GM23338 (cell line): Measurements from ENCODE around the gene SUN2.

ENCODE experiments used
- CTCF ChIP-seq, 2 experiments: fragments of 200-600 bp in 1 of 2; sonication (generic) in 1 of 2; conservative IDR thresholded peaks; 2 replicates each; pipeline versions ENCODE4 v1.5.1 to v1.6.1; 2016 to 2017; ENCODE audit warnings: antibody characterized with exemption in 2 of 2, low read depth in 2 of 2, mild to moderate bottlenecking in 2 of 2, moderate library complexity in 1 of 2
- EZH2 ChIP-seq: fragments of 200-600 bp; sonication (generic); IDR thresholded peaks from one replicate; pipeline ENCODE4 v1.8.0; 2017; ENCODE audit warnings: antibody characterized with exemption, mild to moderate bottlenecking, low read depth; ENCODE audit not compliant: unreplicated experiment
- EZH2phosphoT487 ChIP-seq: fragments of 200-600 bp; sonication (generic); IDR thresholded peaks from one replicate; pipeline ENCODE4 v1.8.1; 2018; ENCODE audit warnings: antibody characterized with exemption; ENCODE audit not compliant: unreplicated experiment
- JUNB ChIP-seq: IDR thresholded peaks from one replicate; pipeline ENCODE4 v1.6.1; 2016; ENCODE audit warnings: antibody characterized with exemption; ENCODE audit not compliant: unreplicated experiment
- POLR2AphosphoS5 ChIP-seq: IDR thresholded peaks from 2 replicates; pipeline ENCODE4 v1.6.1; 2016; ENCODE audit warnings: antibody characterized with exemption, low read depth
- TF ChIP-seq, protein P1 (sequence below): IDR thresholded peaks from 2 replicates; pipeline ENCODE4 v1.6.1; 2016; ENCODE audit warnings: antibody characterized with exemption
- TF ChIP-seq, protein P2 (sequence below): fragments of 250-450 bp; sonication (Bioruptor Pico); IDR thresholded peaks from 2 replicates; pipeline ENCODE4 v1.5.0; 2020; ENCODE audit warnings: mild to moderate bottlenecking, moderate library complexity

DNA sequence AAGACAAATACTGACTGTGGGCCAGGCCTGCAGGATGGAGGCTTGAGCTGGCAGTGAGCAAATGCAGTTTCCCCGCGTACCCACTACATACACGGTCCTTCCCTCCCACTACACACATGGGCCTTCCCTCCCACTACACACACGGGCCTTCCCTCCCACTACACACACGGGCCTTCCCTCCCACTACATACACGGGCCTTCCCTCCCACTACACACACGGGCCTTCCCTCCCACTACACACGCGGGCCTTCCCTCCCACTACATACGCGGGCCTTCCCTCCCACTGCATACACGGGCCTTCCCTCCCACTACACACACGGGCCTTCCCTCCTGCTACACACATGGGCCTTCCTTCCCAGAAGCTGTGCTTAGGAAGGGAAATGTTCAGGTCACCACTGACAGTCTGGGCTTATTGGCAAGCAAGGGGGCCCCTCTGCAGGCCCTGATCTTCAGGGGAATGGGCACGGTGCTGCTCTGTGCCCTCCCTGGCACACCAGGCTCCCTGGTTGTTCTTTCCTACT is 27.4 kb upstream of the SUN2 start:
- TF ChIP-seq CTCF (conservative IDR thresholded peaks at IDR 0.05; ENCODE audit: low read depth in 2 of 2): no peak
- TF ChIP-seq, protein P1, sequence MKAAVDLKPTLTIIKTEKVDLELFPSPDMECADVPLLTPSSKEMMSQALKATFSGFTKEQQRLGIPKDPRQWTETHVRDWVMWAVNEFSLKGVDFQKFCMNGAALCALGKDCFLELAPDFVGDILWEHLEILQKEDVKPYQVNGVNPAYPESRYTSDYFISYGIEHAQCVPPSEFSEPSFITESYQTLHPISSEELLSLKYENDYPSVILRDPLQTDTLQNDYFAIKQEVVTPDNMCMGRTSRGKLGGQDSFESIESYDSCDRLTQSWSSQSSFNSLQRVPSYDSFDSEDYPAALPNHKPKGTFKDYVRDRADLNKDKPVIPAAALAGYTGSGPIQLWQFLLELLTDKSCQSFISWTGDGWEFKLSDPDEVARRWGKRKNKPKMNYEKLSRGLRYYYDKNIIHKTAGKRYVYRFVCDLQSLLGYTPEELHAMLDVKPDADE: no peak
- TF ChIP-seq, protein P2, sequence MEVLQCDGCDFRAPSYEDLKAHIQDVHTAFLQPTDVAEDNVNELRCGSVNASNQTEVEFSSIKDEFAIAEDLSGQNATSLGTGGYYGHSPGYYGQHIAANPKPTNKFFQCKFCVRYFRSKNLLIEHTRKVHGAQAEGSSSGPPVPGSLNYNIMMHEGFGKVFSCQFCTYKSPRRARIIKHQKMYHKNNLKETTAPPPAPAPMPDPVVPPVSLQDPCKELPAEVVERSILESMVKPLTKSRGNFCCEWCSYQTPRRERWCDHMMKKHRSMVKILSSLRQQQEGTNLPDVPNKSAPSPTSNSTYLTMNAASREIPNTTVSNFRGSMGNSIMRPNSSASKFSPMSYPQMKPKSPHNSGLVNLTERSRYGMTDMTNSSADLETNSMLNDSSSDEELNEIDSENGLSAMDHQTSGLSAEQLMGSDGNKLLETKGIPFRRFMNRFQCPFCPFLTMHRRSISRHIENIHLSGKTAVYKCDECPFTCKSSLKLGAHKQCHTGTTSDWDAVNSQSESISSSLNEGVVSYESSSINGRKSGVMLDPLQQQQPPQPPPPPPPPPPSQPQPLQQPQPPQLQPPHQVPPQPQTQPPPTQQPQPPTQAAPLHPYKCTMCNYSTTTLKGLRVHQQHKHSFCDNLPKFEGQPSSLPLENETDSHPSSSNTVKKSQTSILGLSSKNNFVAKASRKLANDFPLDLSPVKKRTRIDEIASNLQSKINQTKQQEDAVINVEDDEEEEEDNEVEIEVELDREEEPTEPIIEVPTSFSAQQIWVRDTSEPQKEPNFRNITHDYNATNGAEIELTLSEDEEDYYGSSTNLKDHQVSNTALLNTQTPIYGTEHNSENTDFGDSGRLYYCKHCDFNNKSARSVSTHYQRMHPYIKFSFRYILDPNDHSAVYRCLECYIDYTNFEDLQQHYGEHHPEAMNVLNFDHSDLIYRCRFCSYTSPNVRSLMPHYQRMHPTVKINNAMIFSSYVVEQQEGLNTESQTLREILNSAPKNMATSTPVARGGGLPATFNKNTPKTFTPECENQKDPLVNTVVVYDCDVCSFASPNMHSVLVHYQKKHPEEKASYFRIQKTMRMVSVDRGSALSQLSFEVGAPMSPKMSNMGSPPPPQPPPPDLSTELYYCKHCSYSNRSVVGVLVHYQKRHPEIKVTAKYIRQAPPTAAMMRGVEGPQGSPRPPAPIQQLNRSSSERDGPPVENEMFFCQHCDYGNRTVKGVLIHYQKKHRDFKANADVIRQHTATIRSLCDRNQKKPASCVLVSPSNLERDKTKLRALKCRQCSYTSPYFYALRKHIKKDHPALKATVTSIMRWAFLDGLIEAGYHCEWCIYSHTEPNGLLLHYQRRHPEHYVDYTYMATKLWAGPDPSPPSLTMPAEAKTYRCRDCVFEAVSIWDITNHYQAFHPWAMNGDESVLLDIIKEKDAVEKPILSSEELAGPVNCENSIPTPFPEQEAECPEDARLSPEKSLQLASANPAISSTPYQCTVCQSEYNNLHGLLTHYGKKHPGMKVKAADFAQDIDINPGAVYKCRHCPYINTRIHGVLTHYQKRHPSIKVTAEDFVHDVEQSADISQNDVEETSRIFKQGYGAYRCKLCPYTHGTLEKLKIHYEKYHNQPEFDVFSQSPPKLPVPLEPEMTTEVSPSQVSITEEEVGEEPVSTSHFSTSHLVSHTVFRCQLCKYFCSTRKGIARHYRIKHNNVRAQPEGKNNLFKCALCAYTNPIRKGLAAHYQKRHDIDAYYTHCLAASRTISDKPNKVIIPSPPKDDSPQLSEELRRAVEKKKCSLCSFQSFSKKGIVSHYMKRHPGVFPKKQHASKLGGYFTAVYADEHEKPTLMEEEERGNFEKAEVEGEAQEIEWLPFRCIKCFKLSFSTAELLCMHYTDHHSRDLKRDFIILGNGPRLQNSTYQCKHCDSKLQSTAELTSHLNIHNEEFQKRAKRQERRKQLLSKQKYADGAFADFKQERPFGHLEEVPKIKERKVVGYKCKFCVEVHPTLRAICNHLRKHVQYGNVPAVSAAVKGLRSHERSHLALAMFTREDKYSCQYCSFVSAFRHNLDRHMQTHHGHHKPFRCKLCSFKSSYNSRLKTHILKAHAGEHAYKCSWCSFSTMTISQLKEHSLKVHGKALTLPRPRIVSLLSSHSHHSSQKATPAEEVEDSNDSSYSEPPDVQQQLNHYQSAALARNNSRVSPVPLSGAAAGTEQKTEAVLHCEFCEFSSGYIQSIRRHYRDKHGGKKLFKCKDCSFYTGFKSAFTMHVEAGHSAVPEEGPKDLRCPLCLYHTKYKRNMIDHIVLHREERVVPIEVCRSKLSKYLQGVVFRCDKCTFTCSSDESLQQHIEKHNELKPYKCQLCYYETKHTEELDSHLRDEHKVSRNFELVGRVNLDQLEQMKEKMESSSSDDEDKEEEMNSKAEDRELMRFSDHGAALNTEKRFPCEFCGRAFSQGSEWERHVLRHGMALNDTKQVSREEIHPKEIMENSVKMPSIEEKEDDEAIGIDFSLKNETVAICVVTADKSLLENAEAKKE (CRISPR knock-in tag): no peak
- TF ChIP-seq EZH2phosphoT487: no peak
- no peak for TF ChIP-seq EZH2
- TF ChIP-seq JUNB: no peak
- no peak for TF ChIP-seq POLR2AphosphoS5
